OCI-LY7 (cell line): ENCODE measurements around the gene ZCRB1. TPM values are rescaled to one million over a fixed set of nuclear protein-coding genes. Genes with fewer than 3 reads are reported as not detected.

ENCODE experiments used
- BruUV-seq: library from RNA; stranded (reverse); fragments of 400-500 nt; replicated peaks from 2 replicates; lab custom pipeline; 2021; lab: Mats Ljungman, UMichigan
- CTCF ChIA-PET: fragments of 300-600 bp; sonication (Branson Sonifier 250); formaldehyde crosslinking; loops from one replicate; lab custom pipeline; 2022; ENCODE audit warnings: antibody characterized with exemption; ENCODE audit not compliant: unreplicated experiment; lab: Charles Lee
- POLR2A ChIA-PET: fragments of 300-600 bp; sonication (Branson Sonifier 250); formaldehyde crosslinking; loops from one replicate; lab custom pipeline; 2022; ENCODE audit warnings: antibody characterized with exemption; lab: Charles Lee
- DNase-seq: peaks from one replicate; pipeline ENCODE4 v3.0.0-alpha.2; 2015; ENCODE audit warnings: low spot score
- H2AFZ ChIP-seq: fragments of 200-600 bp; sonication (generic), shearing (Covaris generic); 2 replicates; pipeline ENCODE4 v1.6.1; 2014; ENCODE audit warnings: mild to moderate bottlenecking, antibody characterized with exemption, low read length, moderate library complexity
- H3K27ac ChIP-seq: fragments of 200-600 bp; sonication (generic); 2 replicates; pipeline ENCODE4 v1.5.1; 2014; ENCODE audit warnings: mixed run types, low read depth, mild to moderate bottlenecking, moderate library complexity, low read length, inconsistent platforms; ENCODE audit not compliant: poor library complexity, severe bottlenecking
- H3K36me3 ChIP-seq: fragments of 200-600 bp; sonication (generic); 2 replicates; pipeline ENCODE4 v1.6.1; 2014; ENCODE audit warnings: mild to moderate bottlenecking, antibody characterized with exemption, low read length, moderate library complexity, mixed read lengths; ENCODE audit not compliant: insufficient read depth
- H3K4me1 ChIP-seq: fragments of 200-600 bp; sonication (generic); 2 replicates; pipeline ENCODE4 v1.5.1; 2014; ENCODE audit warnings: mild to moderate bottlenecking, low read length; ENCODE audit not compliant: insufficient read depth, poor library complexity, severe bottlenecking
- H3K4me2 ChIP-seq: fragments of 200-600 bp; sonication (generic); 2 replicates; pipeline ENCODE4 v1.6.1; 2014; ENCODE audit warnings: mild to moderate bottlenecking, low read length
- H3K4me3 ChIP-seq: fragments of 200-600 bp; sonication (generic); 2 replicates; pipeline ENCODE4 v1.5.1; 2014; ENCODE audit warnings: mild to moderate bottlenecking, low read depth, low read length; ENCODE audit not compliant: poor library complexity, severe bottlenecking
- H3K79me2 ChIP-seq: fragments of 200-600 bp; sonication (generic); 2 replicates; pipeline ENCODE4 v1.6.1; 2016; ENCODE audit warnings: low read depth, mild to moderate bottlenecking, low read length, moderate library complexity, mixed read lengths; ENCODE audit not compliant: insufficient read depth
- H3K9me2 ChIP-seq: fragments of 200-600 bp; sonication (generic); 2 replicates; pipeline ENCODE4 v1.6.1; 2016; ENCODE audit warnings: mild to moderate bottlenecking, low read length, mixed read lengths; ENCODE audit not compliant: insufficient read depth
- H3K9me3 ChIP-seq: fragments of 200-600 bp; sonication (generic); 2 replicates; pipeline ENCODE4 v1.6.1; 2014; ENCODE audit warnings: mild to moderate bottlenecking, mixed run types, low read length, mixed read lengths
- H4K20me1 ChIP-seq: fragments of 200-600 bp; sonication (generic); 2 replicates; pipeline ENCODE4 v1.6.1; 2014; ENCODE audit warnings: mild to moderate bottlenecking, antibody characterized with exemption, low read length, moderate library complexity, mixed read lengths; ENCODE audit not compliant: insufficient read depth
- EZH2phosphoT487 ChIP-seq: fragments of 200-600 bp; sonication (generic); IDR thresholded peaks from 2 replicates; pipeline ENCODE4 v1.6.1; 2018; ENCODE audit warnings: low read depth, borderline replicate concordance, mild to moderate bottlenecking, mixed run types, antibody characterized with exemption, low read length, moderate library complexity, mixed read lengths
- intact Hi-C: fragments of 100-400 bp; cut with micrococcal nuclease; formaldehyde crosslinking; loops from one replicate; pipeline ENCODE4 v1.10.0; 2022; ENCODE audit not compliant: unreplicated experiment
- total RNA-seq, 2 experiments: library from RNA; depleted of rRNA in 1 of 2; stranded (reverse); fragments of >200 nt in 1 of 2; shearing (Covaris generic) in 1 of 2; gene quantifications; 2 replicates each; pipeline ENCODE4 v1.2.3, GENCODE V29; 2014 to 2022
- TF ChIP-seq, protein P1 (sequence below): fragments of 200-600 bp; sonication (generic); conservative IDR thresholded peaks from 2 replicates; pipeline ENCODE4 v1.5.1; 2014; ENCODE audit warnings: mild to moderate bottlenecking, antibody characterized with exemption, low read length, moderate library complexity, mixed read lengths

Gene ZCRB1
- total RNA-seq, 2 experiments from 2014 or later = 25.7 to 56.0 TPM

- TF ChIP-seq, protein P1, sequence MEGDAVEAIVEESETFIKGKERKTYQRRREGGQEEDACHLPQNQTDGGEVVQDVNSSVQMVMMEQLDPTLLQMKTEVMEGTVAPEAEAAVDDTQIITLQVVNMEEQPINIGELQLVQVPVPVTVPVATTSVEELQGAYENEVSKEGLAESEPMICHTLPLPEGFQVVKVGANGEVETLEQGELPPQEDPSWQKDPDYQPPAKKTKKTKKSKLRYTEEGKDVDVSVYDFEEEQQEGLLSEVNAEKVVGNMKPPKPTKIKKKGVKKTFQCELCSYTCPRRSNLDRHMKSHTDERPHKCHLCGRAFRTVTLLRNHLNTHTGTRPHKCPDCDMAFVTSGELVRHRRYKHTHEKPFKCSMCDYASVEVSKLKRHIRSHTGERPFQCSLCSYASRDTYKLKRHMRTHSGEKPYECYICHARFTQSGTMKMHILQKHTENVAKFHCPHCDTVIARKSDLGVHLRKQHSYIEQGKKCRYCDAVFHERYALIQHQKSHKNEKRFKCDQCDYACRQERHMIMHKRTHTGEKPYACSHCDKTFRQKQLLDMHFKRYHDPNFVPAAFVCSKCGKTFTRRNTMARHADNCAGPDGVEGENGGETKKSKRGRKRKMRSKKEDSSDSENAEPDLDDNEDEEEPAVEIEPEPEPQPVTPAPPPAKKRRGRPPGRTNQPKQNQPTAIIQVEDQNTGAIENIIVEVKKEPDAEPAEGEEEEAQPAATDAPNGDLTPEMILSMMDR = no peak
- no peak for TF ChIP-seq EZH2phosphoT487
- Histone ChIP-seq H2AFZ (no peak overlapping the region), H3K79me2 (no peaks in the 10 kb centered on the region), H3K4me1 (no peaks in the 10 kb centered on the region), H3K9me3 (no peaks in the 10 kb centered on the region), H3K36me3 (no peaks in the 10 kb centered on the region), H4K20me1 (no peaks in the 10 kb centered on the region), H3K4me2 (no peak overlapping the region), H3K4me3 (no peak overlapping the region), H3K27ac (no peak overlapping the region), H3K9me2 (no peaks in the 10 kb centered on the region)
- no peak for DNase-seq
- ChIA-PET CTCF (no interaction called here), POLR2A (interaction anchor here (0.6 kb wide), 1 partner anchor 68 kb away, joined by 3 read pairs; no protein-coding TSS in a partner anchor)
- intact Hi-C loops = no loop called here
- BruUV-seq = no TSS peak
Observed at GRCh38 chr12:42273706-42274105, 52.2 kb downstream of the ZCRB1 start.

DNA sequence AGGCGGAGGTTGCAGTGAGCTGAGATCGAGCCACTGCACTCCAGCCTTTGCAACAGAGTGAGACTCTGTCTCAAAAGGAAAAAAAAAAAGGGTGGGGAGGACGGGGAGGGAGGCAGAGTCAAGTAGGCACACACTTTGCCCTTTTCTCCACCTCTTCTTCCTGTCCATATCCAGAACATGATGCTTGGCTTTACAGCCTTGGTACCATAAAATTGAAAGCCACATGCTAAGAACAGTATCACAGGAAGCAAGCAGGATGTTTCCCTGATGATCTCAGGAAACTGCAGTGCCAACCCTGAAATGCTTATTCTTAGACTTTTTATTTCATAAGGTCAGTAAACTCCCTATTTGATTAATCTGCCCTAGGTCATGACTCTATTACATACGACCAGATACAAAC is 55.3 kb downstream of the ZCRB1 start:
- H3K4me2 ChIP-seq = no peak overlapping the region
- no peaks in the 10 kb centered on the region for H3K36me3 ChIP-seq
- no peaks in the 10 kb centered on the region for H3K9me2 ChIP-seq
- DNase-seq = no peak
- TF ChIP-seq, protein P1 = no peak
- TF ChIP-seq EZH2phosphoT487 = no peak
- H3K4me1 ChIP-seq = no peaks in the 10 kb centered on the region
- H4K20me1 ChIP-seq = no peaks in the 10 kb centered on the region
- H3K27ac ChIP-seq = no peak overlapping the region
- no TSS peak for BruUV-seq
- H3K79me2 ChIP-seq = no peaks in the 10 kb centered on the region
- intact Hi-C loops = no loop called here
- POLR2A ChIA-PET = no interaction called here
- CTCF ChIA-PET = no interaction called here
- no peaks in the 10 kb centered on the region for H3K9me3 ChIP-seq
- H2AFZ ChIP-seq = no peak overlapping the region
- H3K4me3 ChIP-seq = no peak overlapping the region

GRCh38 chr12:42267413-42268190 is 58.3 kb downstream of the ZCRB1 start:
- Histone ChIP-seq H3K27ac (no peak overlapping the region), H4K20me1 (no peaks in the 10 kb centered on the region), H3K4me2 (no peak overlapping the region), H3K9me3 (no peaks in the 10 kb centered on the region), H3K4me3 (no peak overlapping the region), H2AFZ (no peak overlapping the region), H3K36me3 (no peaks in the 10 kb centered on the region), H3K4me1 (no peaks in the 10 kb centered on the region), H3K79me2 (no peaks in the 10 kb centered on the region), H3K9me2 (no peaks in the 10 kb centered on the region)
- CTCF ChIA-PET = no interaction called here
- intact Hi-C loops = no loop called here
- BruUV-seq = no TSS peak
- POLR2A ChIA-PET = interaction anchor here (0.5 kb wide), 1 partner anchor 13 kb away, joined by 3 read pairs; no protein-coding TSS in a partner anchor
- DNase-seq = no peak
- TF ChIP-seq, protein P1 = no peak
- TF ChIP-seq EZH2phosphoT487 = no peak
